Measurements from ENCODE around the gene SLC44A5. TPM values are rescaled to one million over a fixed set of nuclear protein-coding genes. Genes with fewer than 3 reads are reported as not detected.

The SLC44A5 gene
- total RNA-seq, 4 donors from 2014 or later, result 0.22 to 0.57 (median 0.42) TPM

DNA sequence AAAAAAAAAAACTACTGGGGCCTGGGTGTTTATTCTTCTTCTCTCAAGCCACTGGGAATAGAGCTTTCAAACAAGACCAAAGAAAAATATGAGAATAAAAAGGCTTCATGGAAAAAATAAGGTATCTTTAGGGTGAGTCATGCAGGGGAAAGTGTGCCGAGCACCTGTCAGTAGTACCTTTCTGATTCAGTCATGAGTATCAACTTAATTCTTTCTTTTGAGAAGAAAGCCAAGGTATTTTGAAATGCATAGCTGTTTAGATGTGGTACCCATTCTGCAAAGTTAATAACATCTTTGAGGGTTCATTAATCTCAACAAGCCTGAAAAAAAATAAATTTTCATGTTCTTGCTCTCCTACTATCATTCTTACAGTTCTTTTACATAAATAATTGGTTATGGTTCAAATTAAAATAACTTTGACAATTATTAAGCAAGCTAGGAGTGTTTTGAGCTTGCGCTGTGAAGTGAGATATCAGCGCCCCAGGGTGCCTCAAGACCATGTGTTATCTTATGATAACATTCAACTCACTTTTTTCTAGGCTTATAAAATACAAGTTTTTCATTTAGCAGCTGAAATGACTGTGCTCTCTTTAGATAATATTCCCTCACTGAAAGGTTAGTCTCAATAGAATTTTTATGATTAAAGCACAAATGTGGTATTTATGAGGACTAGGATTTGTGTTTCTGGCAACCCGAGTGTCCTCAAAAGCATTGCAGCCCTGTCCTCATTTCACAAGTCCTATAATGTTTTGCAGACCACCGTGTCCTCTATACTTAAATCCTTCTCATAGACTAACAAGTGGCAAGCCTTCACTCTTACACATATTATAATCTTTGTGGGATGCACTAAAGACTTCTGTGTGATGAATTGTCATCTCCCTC lies 138.6 kb downstream of the SLC44A5 start:
- TF ChIP-seq, protein P1, sequence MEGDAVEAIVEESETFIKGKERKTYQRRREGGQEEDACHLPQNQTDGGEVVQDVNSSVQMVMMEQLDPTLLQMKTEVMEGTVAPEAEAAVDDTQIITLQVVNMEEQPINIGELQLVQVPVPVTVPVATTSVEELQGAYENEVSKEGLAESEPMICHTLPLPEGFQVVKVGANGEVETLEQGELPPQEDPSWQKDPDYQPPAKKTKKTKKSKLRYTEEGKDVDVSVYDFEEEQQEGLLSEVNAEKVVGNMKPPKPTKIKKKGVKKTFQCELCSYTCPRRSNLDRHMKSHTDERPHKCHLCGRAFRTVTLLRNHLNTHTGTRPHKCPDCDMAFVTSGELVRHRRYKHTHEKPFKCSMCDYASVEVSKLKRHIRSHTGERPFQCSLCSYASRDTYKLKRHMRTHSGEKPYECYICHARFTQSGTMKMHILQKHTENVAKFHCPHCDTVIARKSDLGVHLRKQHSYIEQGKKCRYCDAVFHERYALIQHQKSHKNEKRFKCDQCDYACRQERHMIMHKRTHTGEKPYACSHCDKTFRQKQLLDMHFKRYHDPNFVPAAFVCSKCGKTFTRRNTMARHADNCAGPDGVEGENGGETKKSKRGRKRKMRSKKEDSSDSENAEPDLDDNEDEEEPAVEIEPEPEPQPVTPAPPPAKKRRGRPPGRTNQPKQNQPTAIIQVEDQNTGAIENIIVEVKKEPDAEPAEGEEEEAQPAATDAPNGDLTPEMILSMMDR (IDR thresholded peaks at IDR 0.05; ENCODE audit: low read depth), result no peak

DNA sequence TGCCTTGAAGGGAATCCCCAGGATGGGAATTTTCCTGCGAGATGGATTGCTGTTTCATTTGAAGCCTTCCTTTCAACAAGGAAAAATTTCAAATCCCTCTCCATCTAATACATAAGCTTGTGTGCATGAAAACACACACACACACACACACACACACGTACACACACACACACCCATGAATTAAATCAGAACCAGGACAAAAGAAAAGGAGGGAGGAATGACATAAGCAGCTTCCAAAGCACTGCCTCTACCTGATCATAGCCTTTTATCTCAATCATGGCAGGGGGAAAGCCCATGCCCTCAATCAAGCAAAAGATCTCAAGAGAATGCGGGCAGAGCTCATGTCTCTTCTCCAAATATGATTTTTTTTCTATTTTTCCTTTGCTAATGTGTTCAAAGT lies 139.7 kb downstream of the SLC44A5 start:
- TF ChIP-seq, protein P1 (IDR thresholded peaks at IDR 0.05; ENCODE audit: low read depth), result no peak

DNA sequence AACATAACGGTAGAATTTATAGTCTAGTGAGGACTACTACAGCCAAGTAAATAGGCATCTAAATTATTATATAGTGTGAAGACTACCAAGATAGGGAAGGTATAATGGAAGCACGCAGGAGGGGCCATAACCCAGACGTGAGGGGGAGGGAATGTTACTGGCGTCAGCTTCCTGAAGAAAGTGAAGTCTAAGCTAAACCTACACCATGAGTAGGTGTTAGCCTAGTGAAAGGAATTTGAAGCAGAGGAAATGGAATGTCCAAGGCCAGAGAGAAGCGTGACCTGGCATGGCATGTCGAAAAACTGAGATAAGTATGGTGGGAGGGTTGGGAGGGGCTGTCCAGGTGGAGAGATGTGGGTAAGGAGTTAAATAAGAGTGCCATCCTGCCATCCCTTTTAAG lies 140.5 kb downstream of the SLC44A5 start:
- TF ChIP-seq, protein P1 (IDR thresholded peaks at IDR 0.05; ENCODE audit: low read depth), result no peak

DNA sequence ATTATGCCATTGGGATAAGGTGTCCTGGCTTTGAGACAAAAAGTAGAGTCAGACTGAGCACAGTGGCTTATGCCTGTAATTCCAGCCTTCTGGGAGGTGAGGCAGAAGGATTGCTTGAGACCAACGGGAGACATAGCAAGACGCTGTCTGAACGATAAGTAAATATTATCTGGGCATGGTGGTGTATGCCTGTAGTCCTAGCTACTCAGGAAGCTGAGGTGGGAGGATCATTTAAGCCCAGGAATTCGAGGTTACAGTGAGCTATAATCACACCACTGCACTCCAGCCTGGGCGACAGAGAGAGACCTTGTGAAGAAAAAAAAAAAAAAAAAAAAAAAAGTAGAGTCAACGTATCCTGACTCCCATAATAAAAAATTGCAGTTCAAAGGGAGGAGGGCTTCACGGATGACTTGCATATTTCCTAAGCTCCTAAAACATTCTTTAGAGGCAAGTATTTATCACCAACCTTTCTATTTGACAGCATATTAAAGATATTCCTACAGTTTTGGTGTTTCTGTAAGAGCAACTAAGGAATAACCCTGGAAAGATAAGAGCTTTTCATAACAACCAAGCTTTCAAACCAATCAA lies 141.2 kb downstream of the SLC44A5 start:
- TF ChIP-seq, protein P1 (IDR thresholded peaks at IDR 0.05; ENCODE audit: low read depth), result no peak

DNA sequence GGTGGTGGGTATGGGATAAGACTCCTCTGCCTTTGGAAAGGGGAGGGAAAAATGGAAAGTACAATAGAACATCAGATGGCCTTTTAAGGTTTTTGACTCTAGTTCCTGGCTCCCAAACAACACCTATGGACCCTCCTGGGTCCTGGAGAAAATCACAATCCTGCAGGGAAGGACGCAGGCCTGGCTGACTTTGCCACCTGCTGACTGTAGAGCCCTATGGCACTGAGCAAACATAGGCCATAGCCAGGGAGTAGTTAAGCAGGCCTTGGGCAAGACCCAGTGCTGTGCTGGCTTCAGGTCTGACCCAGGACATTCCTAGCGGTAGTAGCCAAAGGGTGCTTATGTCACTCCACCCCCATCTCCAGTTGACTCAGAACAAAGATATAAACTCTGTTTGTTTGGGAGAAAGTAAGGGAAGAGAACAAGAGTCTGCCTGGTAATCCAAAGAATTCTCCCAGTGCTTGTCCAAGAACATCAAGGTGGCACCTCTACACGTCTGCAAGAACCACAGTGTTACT lies 149.0 kb downstream of the SLC44A5 start:
- TF ChIP-seq, protein P1 (IDR thresholded peaks at IDR 0.05; ENCODE audit: low read depth), result no peak

DNA sequence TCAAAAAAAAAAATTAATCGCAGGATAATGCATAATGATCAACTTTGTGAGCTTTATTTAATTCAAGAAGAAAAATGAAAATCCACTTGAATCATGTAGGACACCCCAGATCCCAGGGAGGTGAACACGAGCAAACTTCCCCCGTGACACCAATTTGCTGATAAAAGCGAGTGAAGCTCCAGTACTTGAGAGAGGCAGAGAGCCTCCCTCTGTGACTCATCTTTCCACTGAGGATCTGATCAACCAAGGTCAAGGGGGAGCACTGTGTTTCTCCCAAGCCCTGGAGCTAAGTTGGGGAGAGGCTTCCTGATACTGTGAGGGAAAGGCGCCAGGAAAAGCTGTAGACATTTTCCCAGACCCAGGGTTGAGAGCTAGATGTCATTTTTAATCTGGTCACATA lies 160.9 kb downstream of the SLC44A5 start:
- TF ChIP-seq, protein P1 (IDR thresholded peaks at IDR 0.05; ENCODE audit: low read depth), result no peak

DNA sequence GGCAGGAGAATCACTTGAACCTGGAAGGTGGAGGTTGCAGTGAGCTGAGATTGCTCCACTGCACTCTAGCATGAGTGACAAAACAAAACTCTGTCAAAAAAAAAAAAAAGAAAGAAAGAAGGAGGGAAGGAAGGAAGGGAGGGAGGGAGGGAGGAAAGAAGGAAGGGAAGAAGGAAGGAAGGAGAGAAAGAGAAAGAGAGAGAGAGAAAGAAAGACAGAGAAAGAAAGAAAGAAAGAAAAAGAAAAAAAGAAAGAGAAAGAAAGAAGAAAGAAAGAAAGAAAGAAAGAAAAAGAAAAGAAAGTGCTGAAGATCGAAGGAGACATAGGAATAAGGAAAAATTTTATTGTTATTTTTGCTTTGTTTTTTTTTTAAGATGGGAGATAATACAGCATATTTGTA lies 166.7 kb downstream of the SLC44A5 start:
- TF ChIP-seq, protein P1 (IDR thresholded peaks at IDR 0.05; ENCODE audit: low read depth), result no peak

Data from subcutaneous adipose tissue (tissue), 4 donors.